HG02642 (cell line): Measurements from ENCODE around the gene CD3E.

Experiments used
- ATAC-seq: cut with Tn5 transposase; IDR thresholded peaks from one replicate; pipeline ENCODE4 v1.9.1; 2021; ENCODE audit warnings: mild to moderate bottlenecking; ENCODE audit not compliant: unreplicated experiment, poor library complexity

CD3E gene

GRCh38 chr11:118320515-118320914 lies 16.0 kb downstream of the CD3E start:
- ATAC-seq = no peak

GRCh38 chr11:118321386-118322082 lies 17.0 kb downstream of the CD3E start:
- ATAC-seq = no peak

GRCh38 chr11:118322721-118323120 lies 18.2 kb downstream of the CD3E start:
- ATAC-seq = no peak

- no peak for ATAC-seq
Observed at GRCh38 chr11:118325283-118325682, 20.8 kb downstream of the CD3E start.

- ATAC-seq = no peak
Observed at GRCh38 chr11:118328745-118329144, 24.2 kb downstream of the CD3E start.

GRCh38 chr11:118334745-118335144 lies 30.2 kb downstream of the CD3E start:
- ATAC-seq = no peak

GRCh38 chr11:118338637-118339061 lies 34.1 kb downstream of the CD3E start:
- ATAC-seq = no peak

GRCh38 chr11:118339281-118339961 lies 34.9 kb downstream of the CD3E start:
- no peak for ATAC-seq

- no peak for ATAC-seq
Observed at GRCh38 chr11:118340449-118340848, 35.9 kb downstream of the CD3E start.

- ATAC-seq = no peak
Observed at GRCh38 chr11:118341261-118341660, 36.7 kb downstream of the CD3E start.

- ATAC-seq = no peak
Observed at GRCh38 chr11:118341815-118342489, 37.4 kb downstream of the CD3E start.

GRCh38 chr11:118342503-118343161 lies 38.1 kb downstream of the CD3E start, which contains the start of gene CD3D:
CD3D (minus strand) TSS chr11:118342705; CDS start chr11:118342607, 98 bp downstream.
- no peak for ATAC-seq

- no peak for ATAC-seq
Observed at GRCh38 chr11:118343248-118343647, 38.7 kb downstream of the CD3E start.

GRCh38 chr11:118343981-118344515 lies 39.5 kb downstream of the CD3E start, which contains the start of gene CD3G:
CD3G (plus strand) TSS chr11:118344344; CDS start chr11:118344424, 80 bp downstream.
- no peak for ATAC-seq

- no peak for ATAC-seq
Observed at GRCh38 chr11:118349475-118349874, 44.9 kb downstream of the CD3E start.

GRCh38 chr11:118353084-118353710 lies 48.7 kb downstream of the CD3E start:
- ATAC-seq = no peak

GRCh38 chr11:118358071-118358470 lies 53.5 kb downstream of the CD3E start:
- no peak for ATAC-seq

GRCh38 chr11:118359295-118359958 lies 54.9 kb downstream of the CD3E start, which contains the start of gene UBE4A:
UBE4A (plus strand) TSS chr11:118359600; CDS start chr11:118365081, 5,481 bp downstream.
- ATAC-seq = peak; percentile 95

- no peak for ATAC-seq
Observed at GRCh38 chr11:118364956-118365615, 60.6 kb downstream of the CD3E start.
